HepG2 (cell line): ENCODE data around the gene ZKSCAN8. TPM values are rescaled to one million over a fixed set of nuclear protein-coding genes. Genes with fewer than 3 reads are reported as not detected.

Experiments
- BORCS8-MEF2B ChIP-seq: sonication (generic); formaldehyde crosslinking; IDR thresholded peaks from 2 replicates; pipeline ENCODE4 v1.8.0; 2022; ENCODE audit warnings: mild to moderate bottlenecking, missing genetic modification reagents
- CENPT ChIP-seq: sonication (generic); formaldehyde crosslinking; IDR thresholded peaks from 2 replicates; pipeline ENCODE4 v1.8.0; 2022; ENCODE audit warnings: low read depth, mild to moderate bottlenecking, moderate library complexity, missing genetic modification reagents
- CREB1 ChIP-seq, 2 experiments: fragments of 450-650 bp in 1 of 2; IDR thresholded peaks; 2 replicates each; pipeline ENCODE4 v1.6.1; 2016 to 2017; ENCODE audit warnings: control low read depth in 1 of 2, mild to moderate bottlenecking in 1 of 2, missing compliant biosample characterization in 1 of 2, missing genetic modification characterization in 1 of 2
- FOXA1 ChIP-seq, 2 experiments: fragments of 450-650 bp in 1 of 2; sonication (generic) in 1 of 2; formaldehyde crosslinking in 1 of 2; IDR thresholded peaks; 2 replicates each; pipeline versions ENCODE4 v1.4.0 to v1.6.1; 2016 to 2020; ENCODE audit warnings: missing genetic modification reagents in 1 of 2
- FOXK2 ChIP-seq: fragments of 450-650 bp; IDR thresholded peaks from 2 replicates; pipeline ENCODE4 v1.6.1; 2016
- MAFK ChIP-seq, 2 experiments: IDR thresholded peaks in 1 of 2; conservative IDR thresholded peaks in 1 of 2; 2 replicates each; pipeline ENCODE4 v1.6.1; 2011; ENCODE audit warnings: improper control_type of control experiment in 2 of 2, low read length in 2 of 2
- PAF1 ChIP-seq: IDR thresholded peaks from 2 replicates; pipeline ENCODE4 v1.6.1; 2016; ENCODE audit warnings: missing genetic modification reagents, missing compliant biosample characterization
- PCBP1 ChIP-seq: fragments of 200-400 bp; formaldehyde crosslinking; IDR thresholded peaks from 2 replicates; pipeline ENCODE4 v1.6.1; 2017; ENCODE audit warnings: mild to moderate bottlenecking, low read depth, low read length, borderline replicate concordance
- POGZ ChIP-seq: sonication (generic); formaldehyde crosslinking; IDR thresholded peaks from 2 replicates; pipeline ENCODE4 v1.4.0; 2020; ENCODE audit warnings: mild to moderate bottlenecking, missing genetic modification reagents
- SATB2 ChIP-seq: sonication (generic); formaldehyde crosslinking; IDR thresholded peaks from 2 replicates; pipeline ENCODE4 v1.5.0; 2020; ENCODE audit warnings: missing genetic modification reagents
- TCF12 ChIP-seq, 2 experiments: fragments of 450-650 bp in 1 of 2; sonication (generic) in 1 of 2; formaldehyde crosslinking in 1 of 2; IDR thresholded peaks; 2 replicates each; pipeline versions ENCODE4 v1.6.1 to v1.8.0; 2017 to 2022; ENCODE audit warnings: antibody characterized with exemption in 1 of 2, mild to moderate bottlenecking in 1 of 2, missing genetic modification reagents in 1 of 2, moderate library complexity in 1 of 2
- TEAD2 ChIP-seq: sonication (generic); formaldehyde crosslinking; IDR thresholded peaks from 2 replicates; pipeline ENCODE4 v1.9.0; 2021; ENCODE audit warnings: missing genetic modification reagents
- ZMYM4 ChIP-seq: sonication (generic); formaldehyde crosslinking; IDR thresholded peaks from 2 replicates; pipeline ENCODE4 v1.8.1; 2023; ENCODE audit warnings: mild to moderate bottlenecking, missing genetic modification reagents
- ZNF234 ChIP-seq: sonication (generic); formaldehyde crosslinking; conservative IDR thresholded peaks from 2 replicates; pipeline ENCODE4 v1.5.1; 2020; ENCODE audit warnings: mild to moderate bottlenecking, missing genetic modification reagents
- ZNF280B ChIP-seq: sonication (generic); formaldehyde crosslinking; IDR thresholded peaks from 2 replicates; pipeline ENCODE4 v1.5.0; 2020; ENCODE audit warnings: missing genetic modification reagents, mild to moderate bottlenecking, borderline replicate concordance
- ZNF343 ChIP-seq: sonication (generic); formaldehyde crosslinking; IDR thresholded peaks from 2 replicates; pipeline ENCODE4 v1.4.0; 2020; ENCODE audit warnings: mild to moderate bottlenecking, missing genetic modification reagents
- ZNF567 ChIP-seq: sonication (generic); formaldehyde crosslinking; IDR thresholded peaks from 2 replicates; pipeline ENCODE4 v1.8.1; 2023; ENCODE audit warnings: mild to moderate bottlenecking, missing genetic modification reagents, borderline replicate concordance
- ZNF672 ChIP-seq: sonication (generic); formaldehyde crosslinking; IDR thresholded peaks from 2 replicates; pipeline ENCODE4 v1.8.1; 2022; ENCODE audit warnings: missing genetic modification reagents
- ZNF724P ChIP-seq: sonication (generic); formaldehyde crosslinking; IDR thresholded peaks from 2 replicates; pipeline ENCODE4 v1.8.0; 2022; ENCODE audit warnings: missing genetic modification reagents, borderline replicate concordance
- ZNF740 ChIP-seq: sonication (generic); formaldehyde crosslinking; IDR thresholded peaks from 2 replicates; pipeline ENCODE4 v1.4.0; 2020; ENCODE audit warnings: missing genetic modification reagents
- ZNF883 ChIP-seq: sonication (generic); formaldehyde crosslinking; IDR thresholded peaks from 2 replicates; pipeline ENCODE4 v1.5.1; 2020; ENCODE audit warnings: mild to moderate bottlenecking, missing genetic modification reagents; ENCODE audit errors: not compliant biosample characterization
- polyA plus RNA-seq, 8 experiments: library from polyadenylated mRNA; depleted of rRNA in 3 of 8; stranded (reverse) in 7 of 8; unstranded in 1 of 8; fragments of >200 nt; fragmentation: Illumina TruSeq in 4 of 8; extraction: Trizol in 4 of 8; gene quantifications; 2 replicates each; pipeline versions ENCODE4 v1.2.1 to v1.2.3, GENCODE V29; 2011 to 2016; ENCODE audit warnings: low read depth in 4 of 8, missing spikeins in 1 of 8, mixed read lengths in 1 of 8; ENCODE audit not compliant: insufficient read depth in 1 of 8
- total RNA-seq, 5 experiments: library from RNA; depleted of rRNA; stranded (reverse); fragments of >200 nt; fragmentation: Illumina TruSeq; extraction: Trizol; gene quantifications; 2 replicates each; pipeline ENCODE4 v1.2.3, GENCODE V29; 2016; ENCODE audit warnings: low read depth in 1 of 5
- TF ChIP-seq, protein P1 (sequence below): sonication (generic); formaldehyde crosslinking; IDR thresholded peaks from 2 replicates; pipeline ENCODE4 v1.4.0; 2020; ENCODE audit warnings: mild to moderate bottlenecking, low read depth, missing genetic modification reagents
- TF ChIP-seq, protein P2 (sequence below): sonication (generic); formaldehyde crosslinking; IDR thresholded peaks from 2 replicates; pipeline ENCODE4 v1.4.0; 2020; ENCODE audit warnings: missing genetic modification reagents

The ZKSCAN8 gene
- total and polyA plus RNA-seq, 2 of the 13 experiments (the other 11 are each of a cell fraction or from before 2014, with no cell fraction given) = 12.4 to 20.9 TPM

- TF ChIP-seq TCF12 (IDR thresholded peaks at IDR 0.05) = no peak
- TF ChIP-seq TCF12 (CRISPR knock-in tag; IDR thresholded peaks at IDR 0.05) = 0 out of 2 replicates have a peak, but pooled peaks have one; percentile 53
- peak; percentile 57 for TF ChIP-seq ZNF883 (CRISPR knock-in tag)
- 0 out of 2 replicates have a peak, but pooled peaks have one; percentile 41 for TF ChIP-seq ZNF343 (CRISPR knock-in tag)
- no peak for TF ChIP-seq CREB1 (IDR thresholded peaks at IDR 0.05)
- TF ChIP-seq CREB1 (CRISPR knock-in tag; IDR thresholded peaks at IDR 0.05) = no peak
- no peak for TF ChIP-seq PCBP1
- no peak for TF ChIP-seq FOXA1 (IDR thresholded peaks at IDR 0.05)
- TF ChIP-seq FOXA1 (CRISPR knock-in tag; IDR thresholded peaks at IDR 0.05) = no peak
- TF ChIP-seq, protein P1, sequence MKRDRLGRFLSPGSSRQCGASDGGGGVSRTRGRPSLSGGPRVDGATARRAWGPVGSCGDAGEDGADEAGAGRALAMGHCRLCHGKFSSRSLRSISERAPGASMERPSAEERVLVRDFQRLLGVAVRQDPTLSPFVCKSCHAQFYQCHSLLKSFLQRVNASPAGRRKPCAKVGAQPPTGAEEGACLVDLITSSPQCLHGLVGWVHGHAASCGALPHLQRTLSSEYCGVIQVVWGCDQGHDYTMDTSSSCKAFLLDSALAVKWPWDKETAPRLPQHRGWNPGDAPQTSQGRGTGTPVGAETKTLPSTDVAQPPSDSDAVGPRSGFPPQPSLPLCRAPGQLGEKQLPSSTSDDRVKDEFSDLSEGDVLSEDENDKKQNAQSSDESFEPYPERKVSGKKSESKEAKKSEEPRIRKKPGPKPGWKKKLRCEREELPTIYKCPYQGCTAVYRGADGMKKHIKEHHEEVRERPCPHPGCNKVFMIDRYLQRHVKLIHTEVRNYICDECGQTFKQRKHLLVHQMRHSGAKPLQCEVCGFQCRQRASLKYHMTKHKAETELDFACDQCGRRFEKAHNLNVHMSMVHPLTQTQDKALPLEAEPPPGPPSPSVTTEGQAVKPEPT (CRISPR knock-in tag) = no peak
- no peak for TF ChIP-seq PAF1 (CRISPR knock-in tag)
- TF ChIP-seq ZMYM4 (CRISPR knock-in tag) = peak; percentile 56
- no peak for TF ChIP-seq ZNF567 (CRISPR knock-in tag)
- no peak for TF ChIP-seq ZNF280B (CRISPR knock-in tag)
- TF ChIP-seq, protein P2, sequence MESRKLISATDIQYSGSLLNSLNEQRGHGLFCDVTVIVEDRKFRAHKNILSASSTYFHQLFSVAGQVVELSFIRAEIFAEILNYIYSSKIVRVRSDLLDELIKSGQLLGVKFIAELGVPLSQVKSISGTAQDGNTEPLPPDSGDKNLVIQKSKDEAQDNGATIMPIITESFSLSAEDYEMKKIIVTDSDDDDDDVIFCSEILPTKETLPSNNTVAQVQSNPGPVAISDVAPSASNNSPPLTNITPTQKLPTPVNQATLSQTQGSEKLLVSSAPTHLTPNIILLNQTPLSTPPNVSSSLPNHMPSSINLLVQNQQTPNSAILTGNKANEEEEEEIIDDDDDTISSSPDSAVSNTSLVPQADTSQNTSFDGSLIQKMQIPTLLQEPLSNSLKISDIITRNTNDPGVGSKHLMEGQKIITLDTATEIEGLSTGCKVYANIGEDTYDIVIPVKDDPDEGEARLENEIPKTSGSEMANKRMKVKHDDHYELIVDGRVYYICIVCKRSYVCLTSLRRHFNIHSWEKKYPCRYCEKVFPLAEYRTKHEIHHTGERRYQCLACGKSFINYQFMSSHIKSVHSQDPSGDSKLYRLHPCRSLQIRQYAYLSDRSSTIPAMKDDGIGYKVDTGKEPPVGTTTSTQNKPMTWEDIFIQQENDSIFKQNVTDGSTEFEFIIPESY = no peak
- TF ChIP-seq ZNF672 (CRISPR knock-in tag) = no peak
- no peak for TF ChIP-seq ZNF740 (CRISPR knock-in tag)
- TF ChIP-seq CENPT (CRISPR knock-in tag) = no peak
- no peak for TF ChIP-seq SATB2 (CRISPR knock-in tag)
- TF ChIP-seq TEAD2 (CRISPR knock-in tag) = no peak
- TF ChIP-seq ZNF724P (CRISPR knock-in tag) = peak; percentile 27; the same call in 1 of the 2 replicates
- TF ChIP-seq FOXK2 = no peak
- no peak for TF ChIP-seq ZNF234 (CRISPR knock-in tag)
- peak; percentile 33; the same call in 1 of the 2 replicates for TF ChIP-seq BORCS8-MEF2B (CRISPR knock-in tag)
- no peak for TF ChIP-seq MAFK (conservative IDR thresholded peaks at IDR 0.05 in 1 of 2, IDR thresholded peaks at IDR 0.05 in 1 of 2; ENCODE audit: low read length in 2 of 2)
- peak; percentile 80; the same call in 1 of the 2 replicates for TF ChIP-seq POGZ (CRISPR knock-in tag)
Observed at GRCh38 chr6:28161410-28162079, 19.9 kb downstream of the ZKSCAN8 start (continued).
